IMR-90 (cell line): ENCODE results near the gene SRCAP. TPM values are rescaled to one million over a fixed set of nuclear protein-coding genes. Genes with fewer than 3 reads are reported as not detected.

Experiments used
- ATAC-seq: fragments of 200-7000 bp; cut with Tn5 transposase; 2 replicates; pipeline ENCODE4 v1.9.1; 2020; ENCODE audit warnings: low read depth, mild to moderate bottlenecking, moderate library complexity
- BruUV-seq: library from RNA; stranded (reverse); fragments of 400-500 nt; replicated peaks from 2 replicates; lab custom pipeline; 2021; lab: Mats Ljungman, UMichigan
- CTCF ChIA-PET: fragments of 300-600 bp; formaldehyde crosslinking; extraction: SDS; loops from one replicate; lab custom pipeline; 2021; ENCODE audit warnings: antibody characterized with exemption; lab: Yijun Ruan, JAX
- POLR2A ChIA-PET: fragments of 300-600 bp; sonication (Branson Sonifier 250); formaldehyde crosslinking; loops from one replicate; lab custom pipeline; 2022; ENCODE audit warnings: antibody characterized with exemption; ENCODE audit not compliant: unreplicated experiment; lab: Charles Lee
- DNase-seq: peaks from one replicate; pipeline ENCODE4 v3.0.0; 2013
- H2AFZ ChIP-seq: replicated peaks from 2 replicates; pipeline ENCODE3; 2013; ENCODE audit warnings: low read length, mild to moderate bottlenecking; ENCODE audit not compliant: poor library complexity
- H2AK5ac ChIP-seq: 2 replicates; pipeline ENCODE4 v1.6.1; 2013; ENCODE audit warnings: low read depth, low read length, inconsistent platforms
- H2AK9ac ChIP-seq: replicated peaks from 2 replicates; pipeline ENCODE3; 2013; ENCODE audit warnings: mild to moderate bottlenecking, low read depth, low read length, moderate library complexity; ENCODE audit not compliant: poor library complexity
- H2BK120ac ChIP-seq: 2 replicates; pipeline ENCODE4 v1.6.1; 2013; ENCODE audit warnings: low read depth, low read length, inconsistent platforms
- H2BK15ac ChIP-seq: 3 replicates; pipeline ENCODE4 v1.6.1; 2013; ENCODE audit warnings: low read depth, low read length, inconsistent platforms
- H2BK20ac ChIP-seq: 2 replicates; pipeline ENCODE4 v1.6.1; 2013; ENCODE audit warnings: low read depth, mild to moderate bottlenecking, inconsistent platforms, low read length, moderate library complexity
- H2BK5ac ChIP-seq: 2 replicates; pipeline ENCODE4 v1.6.1; 2013; ENCODE audit warnings: mild to moderate bottlenecking, low read depth, low read length, inconsistent platforms; ENCODE audit not compliant: poor library complexity, severe bottlenecking
- H3K14ac ChIP-seq: replicated peaks from 2 replicates; pipeline ENCODE4 v1.6.1; 2013; ENCODE audit warnings: low read depth, low read length, inconsistent platforms
- H3K18ac ChIP-seq: 2 replicates; pipeline ENCODE4 v1.6.1; 2013; ENCODE audit warnings: low read depth, low read length, control low read depth
- H3K23ac ChIP-seq: 2 replicates; pipeline ENCODE4 v1.6.1; 2013; ENCODE audit warnings: low read depth, low read length, inconsistent platforms
- H3K27ac ChIP-seq: 2 replicates; pipeline ENCODE4 v1.5.1; 2013; ENCODE audit warnings: mild to moderate bottlenecking, control low read depth, low read length; ENCODE audit not compliant: insufficient read depth
- H3K27me3 ChIP-seq: 2 replicates; pipeline ENCODE4 v1.6.1; 2013; ENCODE audit warnings: low read length; ENCODE audit not compliant: control insufficient read depth, insufficient read depth
- H3K36me3 ChIP-seq: 2 replicates; pipeline ENCODE4 v1.6.1; 2013; ENCODE audit warnings: low read length, mixed read lengths; ENCODE audit not compliant: control insufficient read depth, insufficient read depth
- H3K4ac ChIP-seq: 2 replicates; pipeline ENCODE4 v1.6.1; 2013; ENCODE audit warnings: low read depth, low read length, inconsistent platforms
- H3K4me1 ChIP-seq: 2 replicates; pipeline ENCODE4 v1.6.1; 2013; ENCODE audit warnings: low read length, mixed read lengths; ENCODE audit not compliant: control insufficient read depth, insufficient read depth
- H3K4me2 ChIP-seq: 2 replicates; pipeline ENCODE4 v1.6.1; 2013; ENCODE audit warnings: low read depth, mild to moderate bottlenecking, control low read depth, low read length, moderate library complexity
- H3K4me3 ChIP-seq: 2 replicates; pipeline ENCODE4 v1.5.1; 2013; ENCODE audit warnings: low read depth, mild to moderate bottlenecking, control low read depth, low read length, moderate library complexity; ENCODE audit not compliant: insufficient read depth
- H3K56ac ChIP-seq: 2 replicates; pipeline ENCODE4 v1.6.1; 2013; ENCODE audit warnings: low read length, inconsistent platforms; ENCODE audit not compliant: insufficient read depth; ENCODE audit errors: extremely low read depth
- H3K79me1 ChIP-seq, 2 experiments: 2 replicates each; pipeline ENCODE4 v1.6.1; 2013; ENCODE audit warnings: low read length in 2 of 2, inconsistent platforms in 1 of 2, low read depth in 1 of 2
- H3K9ac ChIP-seq: 2 replicates; pipeline ENCODE4 v1.6.1; 2013; ENCODE audit warnings: low read depth, low read length, control low read depth
- H3K9me1 ChIP-seq: 2 replicates; pipeline ENCODE4 v1.6.1; 2013; ENCODE audit warnings: low read length, inconsistent platforms; ENCODE audit not compliant: insufficient read depth
- H3K9me3 ChIP-seq: 2 replicates; pipeline ENCODE4 v1.6.1; 2013; ENCODE audit warnings: low read length; ENCODE audit not compliant: control insufficient read depth, insufficient read depth
- H4K20me1 ChIP-seq: 2 replicates; pipeline ENCODE4 v1.6.1; 2013; ENCODE audit warnings: low read length, inconsistent platforms; ENCODE audit not compliant: insufficient read depth
- H4K5ac ChIP-seq: 2 replicates; pipeline ENCODE4 v1.6.1; 2013; ENCODE audit warnings: mild to moderate bottlenecking, low read depth, low read length, control low read depth
- H4K8ac ChIP-seq, 2 experiments: 2 replicates each; pipeline ENCODE4 v1.6.1; 2013; ENCODE audit warnings: low read depth in 2 of 2, low read length in 2 of 2, control low read depth in 1 of 2, inconsistent platforms in 1 of 2
- H4K91ac ChIP-seq: 2 replicates; pipeline ENCODE4 v1.6.1; 2013; ENCODE audit warnings: low read depth, low read length, inconsistent platforms; ENCODE audit not compliant: insufficient read depth
- BHLHE40 ChIP-seq: fragments of 150-350 bp; IDR thresholded peaks from 2 replicates; pipeline ENCODE4 v1.6.1; 2016; ENCODE audit warnings: mild to moderate bottlenecking, low read depth, low read length
- MAFK ChIP-seq: IDR thresholded peaks from 2 replicates; pipeline ENCODE4 v1.6.1; 2012; ENCODE audit warnings: low read depth, low read length, improper control_type of control experiment
- MAZ ChIP-seq: IDR thresholded peaks from 2 replicates; pipeline ENCODE4 v1.6.1; 2012; ENCODE audit warnings: low read depth, mild to moderate bottlenecking, low read length, improper control_type of control experiment, moderate library complexity, borderline replicate concordance
- POLR2A ChIP-seq: IDR thresholded peaks from 2 replicates; pipeline ENCODE4 v1.6.1; 2012; ENCODE audit warnings: mild to moderate bottlenecking, low read depth, low read length
- SMC3 ChIP-seq: fragments of 150-350 bp; IDR thresholded peaks from 2 replicates; pipeline ENCODE4 v1.6.1; 2016; ENCODE audit warnings: low read depth, mild to moderate bottlenecking, antibody characterized with exemption, low read length, moderate library complexity
- WGBS, 2 experiments: methylation state at CpG; one replicate each; pipeline versions ENCODE4 v1.1.5 to v1.1.7; 2013; ENCODE audit warnings: missing lambda C conversion rate in 2 of 2; ENCODE audit not compliant: insufficient read length in 1 of 2; ENCODE audit errors: extremely low coverage in 2 of 2; 5-methylcytosine and 5-hydroxymethylcytosine counted together
- dilution Hi-C: fragments of 300-500 bp; cut with HindIII; formaldehyde crosslinking; loops from one replicate; pipeline ENCODE4 v1.14.3; 2018; ENCODE audit warnings: low sequenced_read_pairs; ENCODE audit not compliant: unreplicated experiment
- in situ Hi-C: fragments of 300-500 bp; cut with MboI; formaldehyde crosslinking; loops from 3 replicates; pipeline ENCODE4 v1.14.3; 2019; ENCODE audit warnings: low sequenced_read_pairs, inconsistent platforms, mixed read lengths
- intact Hi-C: fragments of 100-400 bp; cut with micrococcal nuclease; formaldehyde crosslinking; loops from 2 replicates; pipeline ENCODE4 v1.10.0; 2022
- polyA plus RNA-seq, 3 experiments: library from polyadenylated mRNA; depleted of rRNA; stranded (reverse); fragments of >200 nt; gene quantifications; 2 replicates each; pipeline ENCODE4 v1.2.3, GENCODE V29; 2012; ENCODE audit warnings: low replicate concordance in 1 of 3
- total RNA-seq: library from RNA; depleted of rRNA; stranded (reverse); fragments of >200 nt; gene quantifications from 2 replicates; pipeline ENCODE4 v1.2.3, GENCODE V29; 2012
- TF ChIP-seq, protein P1 (sequence below): conservative IDR thresholded peaks from 2 replicates; pipeline ENCODE4 v1.5.1; 2012; ENCODE audit warnings: mild to moderate bottlenecking, low read depth, low read length, improper control_type of control experiment

Gene SRCAP
- total and polyA plus RNA-seq, 2 of the 4 experiments (the other 2 are of a cell fraction), result 4.5 to 8.2 TPM

DNA sequence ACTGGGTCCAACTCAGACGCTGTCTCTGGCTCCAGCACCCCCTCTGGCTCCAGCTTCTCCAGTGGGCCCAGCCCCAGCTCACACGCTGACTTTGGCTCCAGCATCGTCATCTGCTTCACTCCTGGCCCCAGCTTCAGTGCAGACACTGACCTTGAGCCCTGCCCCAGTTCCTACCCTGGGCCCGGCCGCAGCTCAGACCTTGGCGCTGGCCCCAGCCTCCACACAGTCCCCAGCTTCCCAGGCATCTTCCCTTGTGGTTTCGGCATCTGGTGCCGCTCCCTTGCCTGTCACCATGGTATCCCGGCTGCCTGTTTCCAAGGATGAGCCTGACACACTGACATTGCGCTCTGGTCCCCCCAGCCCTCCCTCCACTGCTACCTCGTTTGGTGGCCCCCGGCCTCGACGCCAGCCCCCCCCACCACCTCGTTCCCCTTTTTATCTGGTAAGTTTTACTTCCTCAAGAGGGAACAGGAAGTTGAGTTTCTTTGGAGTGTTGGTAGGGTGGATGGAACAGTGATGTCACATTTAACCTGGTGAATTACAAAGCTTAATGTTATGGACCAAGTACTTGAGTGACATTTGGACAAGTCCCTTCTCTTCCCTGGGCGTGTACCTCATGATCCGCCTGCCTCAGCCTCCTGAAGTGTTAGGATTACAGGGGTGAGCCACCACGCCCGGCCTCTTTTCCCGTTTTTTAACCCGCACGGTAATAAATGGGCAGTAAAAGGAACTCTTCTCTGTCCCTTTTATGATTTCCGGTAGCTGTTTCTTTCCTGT, 25.9 kb downstream of the SRCAP start (continued):
- TF ChIP-seq POLR2A, result no peak

DNA sequence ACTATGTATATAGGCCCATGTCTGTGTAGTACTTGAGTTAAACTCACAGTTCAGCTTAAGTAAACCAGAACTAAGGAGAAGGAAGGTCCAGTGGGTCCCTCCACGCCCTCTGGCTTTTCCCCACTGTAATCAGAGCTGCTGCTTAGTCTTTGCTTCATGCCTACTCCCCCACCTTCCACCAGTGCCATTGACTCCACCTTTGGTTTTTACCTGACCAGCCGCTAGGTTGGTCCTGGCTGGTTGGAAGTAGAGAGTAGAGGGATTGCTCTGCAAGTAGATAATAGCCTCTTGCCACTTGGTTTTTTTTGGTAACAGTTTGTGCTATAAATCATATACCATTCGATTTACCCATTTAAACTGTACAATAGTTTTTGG, 26.4 kb downstream of the SRCAP start:
- in situ Hi-C loops (no loop called here), dilution Hi-C loops (no loop called here), intact Hi-C loops (no loop called here)
- Histone ChIP-seq H3K18ac (no peak overlapping the region), H3K4ac (no peak overlapping the region), H4K5ac (no peak overlapping the region), H3K4me3 (no peak overlapping the region), H2BK15ac (no peak overlapping the region), H3K23ac (no peak overlapping the region), H2AK5ac (no peak overlapping the region), H3K27me3 (no peaks in the 10 kb centered on the region), H2BK5ac (no peak overlapping the region), H2BK20ac (no peak overlapping the region), H4K91ac (no peak overlapping the region), H2AFZ (no peak overlapping the region), H2AK9ac (no peak overlapping the region), H3K4me1 (no peaks in the 10 kb centered on the region), H4K20me1 (peaks cover 11% of the 10 kb centered on the region), H3K56ac (no peak overlapping the region), H4K8ac (no peak overlapping the region), H3K9me1 (no peaks in the 10 kb centered on the region), H3K9me3 (no peaks in the 10 kb centered on the region), H3K9ac (no peak overlapping the region), H3K4me2 (no peak overlapping the region), H3K36me3 (peaks cover 65% of the 10 kb centered on the region), H3K79me1 (peaks cover 29 to 41% of the 10 kb centered on the region in 2 experiments), H3K27ac (no peak overlapping the region), H3K14ac (no peak overlapping the region), H2BK120ac (no peak overlapping the region)
- BruUV-seq, result no TSS peak
- DNase-seq, result no peak
- TF ChIP-seq MAZ, result no peak
- TF ChIP-seq MAFK, result no peak
- TF ChIP-seq SMC3, result no peak
- TF ChIP-seq, protein P1, sequence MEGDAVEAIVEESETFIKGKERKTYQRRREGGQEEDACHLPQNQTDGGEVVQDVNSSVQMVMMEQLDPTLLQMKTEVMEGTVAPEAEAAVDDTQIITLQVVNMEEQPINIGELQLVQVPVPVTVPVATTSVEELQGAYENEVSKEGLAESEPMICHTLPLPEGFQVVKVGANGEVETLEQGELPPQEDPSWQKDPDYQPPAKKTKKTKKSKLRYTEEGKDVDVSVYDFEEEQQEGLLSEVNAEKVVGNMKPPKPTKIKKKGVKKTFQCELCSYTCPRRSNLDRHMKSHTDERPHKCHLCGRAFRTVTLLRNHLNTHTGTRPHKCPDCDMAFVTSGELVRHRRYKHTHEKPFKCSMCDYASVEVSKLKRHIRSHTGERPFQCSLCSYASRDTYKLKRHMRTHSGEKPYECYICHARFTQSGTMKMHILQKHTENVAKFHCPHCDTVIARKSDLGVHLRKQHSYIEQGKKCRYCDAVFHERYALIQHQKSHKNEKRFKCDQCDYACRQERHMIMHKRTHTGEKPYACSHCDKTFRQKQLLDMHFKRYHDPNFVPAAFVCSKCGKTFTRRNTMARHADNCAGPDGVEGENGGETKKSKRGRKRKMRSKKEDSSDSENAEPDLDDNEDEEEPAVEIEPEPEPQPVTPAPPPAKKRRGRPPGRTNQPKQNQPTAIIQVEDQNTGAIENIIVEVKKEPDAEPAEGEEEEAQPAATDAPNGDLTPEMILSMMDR, result no peak
- TF ChIP-seq BHLHE40, result no peak
- ChIA-PET POLR2A (no interaction called here), CTCF (no interaction called here)
- WGBS, 2 experiments, result no CpG with 5 or more reads among the region's 3 CpGs
- ATAC-seq, result no peak
